Common myeloid progenitor, CD34-positive (primary cell): Measurements from ENCODE around the gene MRPL1.
"Not testable (repeated sequence)": the region's sequence is repeated elsewhere in the genome, so short reads cannot be mapped to it uniquely, and the experiment has no call there.

Experiments used
- CTCF ChIA-PET: fragments of 350-600 bp; sonication (Branson Sonifier 250); formaldehyde crosslinking; loops from one replicate; lab custom pipeline; 2021; ENCODE audit warnings: antibody characterized with exemption; lab: Charles Lee
- POLR2A ChIA-PET: fragments of 350-600 bp; sonication (Branson Sonifier 250); formaldehyde crosslinking; loops from one replicate; lab custom pipeline; 2021; ENCODE audit warnings: antibody characterized with exemption; lab: Charles Lee
- DNase-seq, 3 donors: peaks; one replicate each; pipeline versions ENCODE4 v3.0.0 to v3.0.0-alpha.2; 2013
- H3K27ac ChIP-seq, 2 experiments: 1 replicate in 1 of 2; 2 replicates in 1 of 2; pipeline ENCODE4 v1.7.0; 2013; ENCODE audit warnings: inconsistent platforms in 2 of 2, low read length in 2 of 2, mild to moderate bottlenecking in 2 of 2, low read depth in 1 of 2, moderate library complexity in 1 of 2; ENCODE audit not compliant: severe bottlenecking in 2 of 2, insufficient read depth in 1 of 2, poor library complexity in 1 of 2
- H3K27me3 ChIP-seq, 5 experiments: replicated peaks in 2 of 5; 1 replicate in 3 of 5; 2 replicates in 2 of 5; pipeline versions ENCODE4 v1.6.1 to v1.7.0; 2013; ENCODE audit warnings: low read length in 4 of 5, mild to moderate bottlenecking in 2 of 5, moderate library complexity in 2 of 5, inconsistent platforms in 1 of 5; ENCODE audit not compliant: insufficient read depth in 5 of 5, control insufficient read depth in 4 of 5
- H3K36me3 ChIP-seq, 4 experiments: 1 replicate in 2 of 4; 2 replicates in 2 of 4; pipeline versions ENCODE4 v1.6.1 to v1.7.0; 2013; ENCODE audit warnings: low read length in 3 of 4, control low read depth in 1 of 4, mild to moderate bottlenecking in 1 of 4; ENCODE audit not compliant: control insufficient read depth in 4 of 4, insufficient read depth in 4 of 4
- H3K4me1 ChIP-seq, 4 experiments: 1 replicate in 3 of 4; 2 replicates in 1 of 4; pipeline versions ENCODE4 v1.6.1 to v1.7.1; 2013; ENCODE audit warnings: low read length in 3 of 4, mild to moderate bottlenecking in 3 of 4, control low read depth in 1 of 4, inconsistent platforms in 1 of 4, moderate library complexity in 1 of 4; ENCODE audit not compliant: control insufficient read depth in 4 of 4, insufficient read depth in 4 of 4; ENCODE audit errors: control extremely low read depth in 1 of 4
- H3K4me3 ChIP-seq, 7 experiments: 1 replicate in 4 of 7; 2 replicates in 3 of 7; pipeline versions ENCODE4 v1.5.1 to v1.7.0; 2013; ENCODE audit warnings: mild to moderate bottlenecking in 7 of 7, low read length in 6 of 7, moderate library complexity in 6 of 7, inconsistent platforms in 2 of 7, low read depth in 2 of 7, control low read depth in 1 of 7; ENCODE audit not compliant: insufficient read depth in 4 of 7, control insufficient read depth in 1 of 7; ENCODE audit errors: extremely low read depth in 1 of 7
- H3K9me3 ChIP-seq, 5 experiments: 1 replicate in 4 of 5; 2 replicates in 1 of 5; pipeline versions ENCODE4 v1.6.1 to v1.7.1; 2013; ENCODE audit warnings: low read length in 4 of 5, mild to moderate bottlenecking in 2 of 5, inconsistent platforms in 1 of 5, low read depth in 1 of 5, moderate library complexity in 1 of 5; ENCODE audit not compliant: control insufficient read depth in 4 of 5, insufficient read depth in 2 of 5; ENCODE audit errors: control extremely low read depth in 1 of 5
- WGBS: methylation state at CpG from one replicate; pipeline ENCODE4 v1.1.5; 2013; ENCODE audit not compliant: insufficient coverage; 5-methylcytosine and 5-hydroxymethylcytosine counted together

MRPL1 gene

GRCh38 chr4:77859256-77859655 is 3.4 kb upstream of the MRPL1 start:
- H3K27me3 ChIP-seq: no peaks in the 10 kb centered on the region
- H3K27ac ChIP-seq: no peak overlapping the region
- ChIA-PET POLR2A (interaction anchor here (1.5 kb wide), 1 partner anchor 39 kb away, joined by 5 read pairs; the partner anchor contains the start of gene CNOT6L), CTCF (interaction anchor here (0.8 to 5.5 kb wide), 9 partner anchors 39 to 394 kb away, joined by 3 to 28 read pairs (median 4); partner anchors contain the start of gene CNOT6L)
- WGBS: 96% methylated on average over 3 of the region's 3 CpGs
- peaks cover 29 to 54% (median 36%) of the 10 kb centered on the region in 4 experiments for H3K4me1 ChIP-seq
- no peaks in the 10 kb centered on the region for H3K36me3 ChIP-seq
- no peak overlapping the region for H3K4me3 ChIP-seq
- H3K9me3 ChIP-seq: no peaks in the 10 kb centered on the region
- DNase-seq: no peak

DNA sequence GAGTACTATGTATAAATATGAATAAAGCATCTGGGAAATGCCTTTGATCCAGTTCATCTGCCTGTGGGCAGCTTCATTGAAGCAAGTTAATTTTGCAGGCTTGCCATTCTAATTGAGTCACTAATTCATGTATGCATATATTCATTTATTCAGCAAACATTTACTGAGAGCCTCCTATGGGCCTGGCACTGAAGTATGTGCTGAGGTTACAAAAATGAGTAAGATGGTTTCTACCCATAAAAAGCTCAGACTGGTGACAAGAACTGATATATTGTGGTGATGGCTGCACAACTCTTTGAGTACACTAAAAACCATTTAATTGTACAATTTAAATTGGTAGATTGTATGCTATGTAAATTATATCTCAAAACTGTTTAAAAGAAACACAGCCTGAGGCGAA is 1.1 kb upstream of the MRPL1 start:
- Histone ChIP-seq H3K4me1 (peaks cover 16 to 41% (median 30%) of the 10 kb centered on the region in 4 experiments), H3K4me3 (peak overlapping the region in 6 of 7 experiments; percentile 85 to 100 (median 92)), H3K9me3 (no peaks in the 10 kb centered on the region), H3K27ac (peak overlapping the region; percentile 98 to 99), H3K36me3 (peaks cover 0 to 9% (median 2%) of the 10 kb centered on the region in 4 experiments), H3K27me3 (no peaks in the 10 kb centered on the region)
- POLR2A ChIA-PET: interaction anchor here (0.7 to 1.9 kb wide), 5 partner anchors 8 to 44 kb away, joined by 3 to 27 read pairs (median 8); no protein-coding TSS in a partner anchor
- peak in 2 of 3 donors; percentile 62 to 69 for DNase-seq
- WGBS: no CpG with 5 or more reads among the region's 1 CpG
- CTCF ChIA-PET: interaction anchor here (1.1 to 5.5 kb wide), 8 partner anchors 8 to 242 kb away, joined by 3 to 28 read pairs (median 4); partner anchors contain the start of gene CNOT6L

DNA sequence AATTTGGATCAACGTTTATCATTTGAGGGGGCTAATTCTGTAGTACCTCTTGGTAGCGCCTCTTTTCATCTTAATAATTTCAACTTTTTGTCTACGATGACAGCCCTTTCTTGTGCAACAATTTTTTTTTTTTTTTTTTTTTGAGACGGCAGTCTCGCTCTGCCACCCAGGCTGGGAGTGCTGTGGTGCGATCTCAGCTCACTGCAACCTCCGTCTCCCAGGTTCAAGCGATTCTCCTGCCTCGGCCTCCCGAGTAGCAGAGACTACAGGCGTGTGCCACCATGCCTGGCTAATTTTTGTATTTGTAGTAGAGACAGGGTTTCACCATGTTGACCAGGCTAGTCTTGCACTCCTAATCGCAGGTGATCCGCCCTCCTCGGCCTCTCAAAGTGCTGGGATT is 711 bp downstream of the MRPL1 start:
- H3K27ac ChIP-seq: peak overlapping the region; percentile 98 to 99
- 41% methylated on average over 4 of the region's 14 CpGs for WGBS
- H3K27me3 ChIP-seq, H3K9me3 ChIP-seq, DNase-seq, H3K36me3 ChIP-seq: not testable (repeated sequence)
- POLR2A ChIA-PET: interaction anchor here (1.8 kb wide), 1 partner anchor 43 kb away, joined by 27 read pairs; no protein-coding TSS in a partner anchor
- CTCF ChIA-PET: interaction anchor here (0.6 kb wide), 1 partner anchor 131 kb away, joined by 3 read pairs; no protein-coding TSS in a partner anchor
- H3K4me3 ChIP-seq: peak overlapping the region; percentile 14 to 100 (median 87)
- H3K4me1 ChIP-seq: peaks cover 7 to 29% (median 21%) of the 10 kb centered on the region in 4 experiments

DNA sequence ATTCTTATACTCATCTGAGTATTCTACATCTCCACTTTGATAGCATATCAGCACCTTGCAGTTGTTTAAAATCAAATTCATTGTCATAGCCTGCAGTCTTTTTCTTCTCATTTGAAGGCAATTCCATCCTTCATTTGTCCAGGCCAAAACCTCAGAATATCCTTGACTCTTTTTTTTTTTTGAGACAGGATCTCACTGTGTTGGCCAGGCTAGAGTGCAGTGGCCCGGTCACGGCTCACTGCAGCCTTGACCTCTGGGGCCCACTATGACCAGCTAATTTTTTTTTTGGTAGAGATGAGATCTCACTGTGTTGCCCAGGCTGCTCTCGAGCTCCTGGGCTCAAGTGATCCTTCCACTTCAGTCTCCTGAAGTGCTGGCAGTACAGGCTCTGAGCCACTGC is 2.6 kb downstream of the MRPL1 start:
- H3K9me3 ChIP-seq: no peaks in the 10 kb centered on the region
- no peak overlapping the region for H3K4me3 ChIP-seq
- no peak overlapping the region for H3K27ac ChIP-seq
- no peak for DNase-seq
- H3K4me1 ChIP-seq: peaks cover 7 to 23% (median 21%) of the 10 kb centered on the region in 4 experiments
- 100% methylated on average over 3 of the region's 3 CpGs for WGBS
- peaks cover 2 to 9% (median 5%) of the 10 kb centered on the region in 4 experiments for H3K36me3 ChIP-seq
- ChIA-PET CTCF (no interaction called here), POLR2A (no interaction called here)
- no peaks in the 10 kb centered on the region for H3K27me3 ChIP-seq

GRCh38 chr4:77872723-77873445 is 10.3 kb downstream of the MRPL1 start:
- no peaks in the 10 kb centered on the region for H3K9me3 ChIP-seq
- H3K27ac ChIP-seq: no peak overlapping the region
- ChIA-PET POLR2A (no interaction called here), CTCF (no interaction called here)
- no peaks in the 10 kb centered on the region for H3K27me3 ChIP-seq
- no peak overlapping the region for H3K4me3 ChIP-seq
- peaks cover 0 to 2% (median 0%) of the 10 kb centered on the region in 4 experiments for H3K4me1 ChIP-seq
- no CpG with 5 or more reads among the region's 7 CpGs for WGBS
- peaks cover 3 to 33% (median 26%) of the 10 kb centered on the region in 4 experiments for H3K36me3 ChIP-seq
- DNase-seq: no peak

GRCh38 chr4:77877167-77877566 is 14.5 kb downstream of the MRPL1 start:
- Histone ChIP-seq H3K4me1 (peaks cover 0 to 2% (median 0%) of the 10 kb centered on the region in 4 experiments), H3K27ac (no peak overlapping the region), H3K27me3 (no peaks in the 10 kb centered on the region), H3K9me3 (no peaks in the 10 kb centered on the region), H3K4me3 (no peak overlapping the region), H3K36me3 (peaks cover 3 to 49% (median 32%) of the 10 kb centered on the region in 4 experiments)
- ChIA-PET CTCF (no interaction called here), POLR2A (no interaction called here)
- peak in 1 of 3 donors; percentile 24 for DNase-seq
- WGBS: 97% methylated on average over 3 of the region's 4 CpGs
